Stimulated activated CD4-positive, alpha-beta T cell treated with anti-CD3 and anti-CD28 coated beads, Interleukin-15, amount 100 ng/mL, for 1 hour (primary cell): ENCODE measurements around the gene CNIH1.
"Not testable (repeated sequence)": the region's sequence is repeated elsewhere in the genome, so short reads cannot be mapped to it uniquely, and the experiment has no call there.

Source experiments
- DNase-seq, 2 donors: peaks; one replicate each; pipeline ENCODE4 v3.0.0-alpha.2; 2020; ENCODE audit warnings: low read depth in 1 of 2, low spot score in 1 of 2

The CNIH1 gene

GRCh38 chr14:54435500-54435981 lies 5.6 kb downstream of the CNIH1 start:
- DNase-seq = no peak

- no peak for DNase-seq
Observed at GRCh38 chr14:54428527-54428926, 12.6 kb downstream of the CNIH1 start.

GRCh38 chr14:54427871-54428270 lies 13.3 kb downstream of the CNIH1 start:
- DNase-seq = no peak

GRCh38 chr14:54425537-54426274 lies 15.5 kb downstream of the CNIH1 start:
- DNase-seq = no peak

- no peak for DNase-seq
Observed at GRCh38 chr14:54425068-54425467, 16.1 kb downstream of the CNIH1 start.

GRCh38 chr14:54424479-54424901 lies 16.7 kb downstream of the CNIH1 start:
- DNase-seq = no peak

- DNase-seq = no peak
Observed at GRCh38 chr14:54423991-54424390, 17.2 kb downstream of the CNIH1 start.

GRCh38 chr14:54420478-54421142 lies 20.6 kb downstream of the CNIH1 start:
- DNase-seq = no peak

- DNase-seq = no peak
Observed at GRCh38 chr14:54411371-54411770, 29.8 kb downstream of the CNIH1 start.

GRCh38 chr14:54410215-54410614 lies 31.0 kb downstream of the CNIH1 start:
- no peak for DNase-seq

GRCh38 chr14:54403401-54404005 lies 37.7 kb downstream of the CNIH1 start:
- not testable (repeated sequence) for DNase-seq

- DNase-seq = no peak
Observed at GRCh38 chr14:54399560-54399959, 41.6 kb downstream of the CNIH1 start.

GRCh38 chr14:54396493-54397335 lies 44.5 kb downstream of the CNIH1 start, which contains the start of gene CDKN3:
TSS of gene CDKN3 (plus strand) at chr14:54397007. CDS start at chr14:54397069, 62 bp downstream.
- peak; percentile 88 to 92 for DNase-seq

- DNase-seq = no peak
Observed at GRCh38 chr14:54396183-54396492, 45.0 kb downstream of the CNIH1 start.

GRCh38 chr14:54395716-54396115 lies 45.5 kb downstream of the CNIH1 start:
- no peak for DNase-seq

GRCh38 chr14:54395284-54395683 lies 45.9 kb downstream of the CNIH1 start:
- DNase-seq = no peak

- DNase-seq = no peak
Observed at GRCh38 chr14:54394596-54394995, 46.6 kb downstream of the CNIH1 start.

- not testable (repeated sequence) for DNase-seq
Observed at GRCh38 chr14:54392986-54393884, 47.9 kb downstream of the CNIH1 start.

GRCh38 chr14:54392131-54392859 lies 48.9 kb downstream of the CNIH1 start:
- DNase-seq = no peak

GRCh38 chr14:54387328-54387727 lies 53.8 kb downstream of the CNIH1 start:
- no peak for DNase-seq
